Testis (tissue), 2 donors: ENCODE measurements around the gene SAMHD1.

Experiments used
- POLR2A ChIP-seq: fragments of 450-650 bp; IDR thresholded peaks from one replicate; pipeline ENCODE4 v1.6.1; 2017; ENCODE audit warnings: antibody characterized with exemption, mild to moderate bottlenecking, moderate library complexity
- TF ChIP-seq, protein P1 (sequence below), 3 experiments: fragments of 450-650 bp in 2 of 3; fragments of 200-600 bp in 1 of 3; sonication (generic) in 1 of 3; IDR thresholded peaks; one replicate each; pipeline ENCODE4 v1.5.1; 2016 to 2019; ENCODE audit warnings: antibody characterized with exemption in 3 of 3, mild to moderate bottlenecking in 2 of 3, moderate library complexity in 1 of 3

- TF ChIP-seq, protein P1, sequence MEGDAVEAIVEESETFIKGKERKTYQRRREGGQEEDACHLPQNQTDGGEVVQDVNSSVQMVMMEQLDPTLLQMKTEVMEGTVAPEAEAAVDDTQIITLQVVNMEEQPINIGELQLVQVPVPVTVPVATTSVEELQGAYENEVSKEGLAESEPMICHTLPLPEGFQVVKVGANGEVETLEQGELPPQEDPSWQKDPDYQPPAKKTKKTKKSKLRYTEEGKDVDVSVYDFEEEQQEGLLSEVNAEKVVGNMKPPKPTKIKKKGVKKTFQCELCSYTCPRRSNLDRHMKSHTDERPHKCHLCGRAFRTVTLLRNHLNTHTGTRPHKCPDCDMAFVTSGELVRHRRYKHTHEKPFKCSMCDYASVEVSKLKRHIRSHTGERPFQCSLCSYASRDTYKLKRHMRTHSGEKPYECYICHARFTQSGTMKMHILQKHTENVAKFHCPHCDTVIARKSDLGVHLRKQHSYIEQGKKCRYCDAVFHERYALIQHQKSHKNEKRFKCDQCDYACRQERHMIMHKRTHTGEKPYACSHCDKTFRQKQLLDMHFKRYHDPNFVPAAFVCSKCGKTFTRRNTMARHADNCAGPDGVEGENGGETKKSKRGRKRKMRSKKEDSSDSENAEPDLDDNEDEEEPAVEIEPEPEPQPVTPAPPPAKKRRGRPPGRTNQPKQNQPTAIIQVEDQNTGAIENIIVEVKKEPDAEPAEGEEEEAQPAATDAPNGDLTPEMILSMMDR (IDR thresholded peaks at IDR 0.05) = no peak
- TF ChIP-seq POLR2A = no peak
Measured at GRCh38 chr20:36860811-36861624, 90.5 kb downstream of the SAMHD1 start.
